SU-DHL-6 (cell line): ENCODE measurements around the gene ERGIC3.

Experiments
- EZH2phosphoT487 ChIP-seq: fragments of 200-600 bp; sonication (generic), shearing (Covaris generic); conservative IDR thresholded peaks from 2 replicates; pipeline ENCODE4 v1.6.1; 2018; ENCODE audit warnings: mild to moderate bottlenecking, antibody characterized with exemption, low read length, moderate library complexity, mixed read lengths
- TF ChIP-seq, protein P1 (sequence below): fragments of 200-600 bp; sonication (generic); IDR thresholded peaks from one replicate; pipeline ENCODE4 v1.5.1; 2017; ENCODE audit warnings: antibody characterized with exemption, mild to moderate bottlenecking, low read length, moderate library complexity; ENCODE audit not compliant: insufficient read depth, poor library complexity, severe bottlenecking

DNA sequence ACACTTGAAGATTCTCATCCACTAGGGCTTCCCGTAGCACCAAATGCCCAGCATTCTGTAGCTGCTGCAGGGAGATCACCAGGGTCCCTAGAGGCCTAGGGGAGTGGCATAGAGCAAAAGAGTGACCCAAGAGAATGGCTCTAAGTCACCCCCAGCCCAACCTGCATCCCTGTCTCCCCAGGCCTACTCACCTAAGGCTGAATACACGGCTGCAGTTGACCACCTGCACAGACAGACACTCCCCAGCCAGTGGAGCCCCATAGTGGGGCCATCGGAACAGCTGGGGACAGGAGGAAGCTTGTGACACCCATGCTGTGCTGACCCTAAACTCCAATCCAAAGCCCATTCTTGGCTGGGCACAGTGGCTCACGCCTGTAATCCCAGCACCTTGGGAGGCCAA lies 64.2 kb downstream of the ERGIC3 start:
- TF ChIP-seq, protein P1, sequence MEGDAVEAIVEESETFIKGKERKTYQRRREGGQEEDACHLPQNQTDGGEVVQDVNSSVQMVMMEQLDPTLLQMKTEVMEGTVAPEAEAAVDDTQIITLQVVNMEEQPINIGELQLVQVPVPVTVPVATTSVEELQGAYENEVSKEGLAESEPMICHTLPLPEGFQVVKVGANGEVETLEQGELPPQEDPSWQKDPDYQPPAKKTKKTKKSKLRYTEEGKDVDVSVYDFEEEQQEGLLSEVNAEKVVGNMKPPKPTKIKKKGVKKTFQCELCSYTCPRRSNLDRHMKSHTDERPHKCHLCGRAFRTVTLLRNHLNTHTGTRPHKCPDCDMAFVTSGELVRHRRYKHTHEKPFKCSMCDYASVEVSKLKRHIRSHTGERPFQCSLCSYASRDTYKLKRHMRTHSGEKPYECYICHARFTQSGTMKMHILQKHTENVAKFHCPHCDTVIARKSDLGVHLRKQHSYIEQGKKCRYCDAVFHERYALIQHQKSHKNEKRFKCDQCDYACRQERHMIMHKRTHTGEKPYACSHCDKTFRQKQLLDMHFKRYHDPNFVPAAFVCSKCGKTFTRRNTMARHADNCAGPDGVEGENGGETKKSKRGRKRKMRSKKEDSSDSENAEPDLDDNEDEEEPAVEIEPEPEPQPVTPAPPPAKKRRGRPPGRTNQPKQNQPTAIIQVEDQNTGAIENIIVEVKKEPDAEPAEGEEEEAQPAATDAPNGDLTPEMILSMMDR: no peak
- TF ChIP-seq EZH2phosphoT487: no peak
